Right renal cortex interstitium (tissue), 3 donors: ENCODE measurements around the gene AMACR. TPM values are rescaled to one million over a fixed set of nuclear protein-coding genes. Genes with fewer than 3 reads are reported as not detected.
"Not testable (repeated sequence)": the region's sequence is repeated elsewhere in the genome, so short reads cannot be mapped to it uniquely, and the experiment has no call there.

Source experiments
- DNase-seq, 3 donors: peaks; one replicate each; pipeline ENCODE4 v3.0.0-alpha.2; 2013; ENCODE audit warnings: low read depth in 3 of 3, low spot score in 2 of 3
- polyA plus RNA-seq, 3 donors: library from polyadenylated mRNA; unstranded; fragments of 120-200 nt; gene quantifications; one replicate each; pipeline ENCODE4 v1.2.1, GENCODE V29; 2013; ENCODE audit not compliant: insufficient read length in 3 of 3

The AMACR gene
- polyA plus RNA-seq, 3 donors = 74.2 to 98.0 (median 94.2) TPM

DNA sequence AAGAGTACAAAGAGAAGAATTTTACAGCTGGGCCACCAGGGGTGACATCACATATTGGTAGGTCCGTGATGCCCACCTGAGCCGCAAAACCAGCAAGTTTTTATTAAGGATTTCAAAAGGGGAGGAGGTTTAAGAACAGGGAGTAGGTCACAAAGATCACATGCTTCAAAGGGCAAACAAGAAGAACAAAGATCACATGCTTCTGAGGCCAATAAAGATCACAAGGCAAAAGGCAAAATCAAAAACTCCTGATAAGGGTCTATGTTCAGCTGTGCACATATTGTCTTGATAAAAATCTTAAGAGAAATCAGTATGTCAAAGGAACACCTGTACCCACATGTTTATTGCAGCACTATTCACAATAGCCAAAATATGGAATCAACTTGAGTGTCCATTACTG is 2.3 kb upstream of the AMACR start:
- DNase-seq = not testable (repeated sequence)

DNA sequence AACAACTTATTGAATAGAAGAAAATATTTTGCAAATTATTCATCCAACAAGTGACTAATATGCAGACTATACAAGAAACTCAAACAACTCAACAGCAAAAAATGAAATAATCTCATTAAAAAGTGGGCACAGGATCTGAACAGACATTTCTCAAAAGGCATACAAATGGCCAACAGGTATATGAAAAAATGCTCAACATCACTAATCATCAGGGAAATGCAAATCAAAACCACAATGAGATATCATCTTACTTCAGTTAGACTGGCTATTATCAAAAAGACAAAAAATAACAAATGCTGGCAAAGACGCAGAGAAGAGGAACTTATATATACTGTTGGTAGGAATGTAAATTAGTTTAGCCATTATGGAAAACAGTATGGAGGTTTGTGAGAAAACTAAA is 1.8 kb upstream of the AMACR start:
- DNase-seq = no peak

DNA sequence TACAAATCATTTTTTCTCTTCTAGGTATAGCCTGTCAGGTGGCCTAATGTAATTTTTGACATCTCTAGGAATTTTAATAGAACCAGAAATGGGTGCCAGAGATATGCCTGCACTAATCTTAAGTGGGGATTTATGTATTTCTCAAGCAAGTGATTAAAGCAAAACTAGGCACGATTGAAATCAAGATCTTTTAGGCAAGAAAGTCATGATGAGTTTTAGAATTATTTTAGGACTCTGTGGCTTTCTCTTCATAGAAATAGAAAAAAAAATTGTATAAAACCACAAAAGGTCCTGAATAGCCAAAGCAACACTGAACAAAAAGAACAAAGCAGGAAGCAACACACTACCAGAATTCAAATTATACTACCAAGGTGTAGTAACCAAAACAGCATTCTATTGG is 952 bp upstream of the AMACR start:
- DNase-seq = no peak

DNA sequence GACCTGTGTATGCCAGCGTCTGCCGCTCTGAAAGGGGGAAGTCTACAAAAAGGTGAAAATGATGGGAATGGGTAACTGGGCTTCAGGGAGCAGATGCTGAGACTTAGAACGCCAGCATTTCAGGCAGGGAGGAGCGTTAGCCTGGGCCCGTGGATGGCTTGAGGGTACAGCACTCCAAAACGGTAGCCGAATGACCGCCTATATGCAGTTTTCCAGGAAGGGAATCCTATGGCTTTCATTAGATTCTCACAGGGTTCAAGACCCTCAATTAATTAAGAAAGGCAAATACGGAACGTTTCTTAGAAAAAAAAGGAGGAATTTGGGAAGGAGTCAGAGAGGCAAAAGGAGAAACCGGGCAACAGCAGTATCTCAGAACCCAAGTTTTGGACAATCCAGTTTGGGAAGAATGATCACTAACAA is 639 bp downstream of the AMACR start:
- DNase-seq = no peak

DNA sequence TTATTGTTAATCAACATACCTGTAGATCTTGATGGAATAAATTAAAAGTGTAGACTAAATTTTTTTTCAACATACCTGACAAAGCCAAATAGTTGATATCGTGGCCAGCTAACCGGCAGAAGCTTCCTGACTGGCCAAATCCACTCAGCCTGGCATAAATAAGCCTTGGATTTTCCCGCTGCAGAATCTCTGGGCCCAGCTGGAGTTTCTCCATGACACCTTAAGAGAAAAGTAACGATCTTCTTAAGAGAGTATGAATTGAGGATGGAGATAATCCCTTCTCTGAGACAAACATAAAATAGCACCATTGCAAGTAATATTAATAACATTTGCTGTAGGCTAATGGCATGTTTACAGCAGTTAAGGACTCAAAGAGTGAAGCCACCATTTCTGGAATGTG is 2.2 kb downstream of the AMACR start:
- DNase-seq = no peak

DNA sequence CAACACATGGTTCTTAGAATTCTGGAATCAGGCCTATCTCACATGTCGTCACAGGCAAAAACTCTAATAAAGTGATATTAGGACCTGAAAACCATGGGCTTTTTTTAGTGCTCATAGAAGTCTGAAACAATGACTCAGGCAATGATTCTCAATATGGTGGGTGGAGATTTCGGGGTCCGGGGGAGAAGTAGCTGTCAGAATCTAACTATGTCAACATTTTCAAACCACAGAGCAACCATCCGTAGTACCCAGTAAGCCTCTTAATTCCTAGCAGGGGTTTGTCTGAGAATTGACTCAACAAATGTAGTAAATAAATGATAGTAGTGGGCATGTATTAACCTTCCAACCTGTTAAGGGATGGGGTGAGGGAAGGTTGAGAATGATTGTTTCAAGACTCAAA is 2.6 kb downstream of the AMACR start:
- no peak for DNase-seq

DNA sequence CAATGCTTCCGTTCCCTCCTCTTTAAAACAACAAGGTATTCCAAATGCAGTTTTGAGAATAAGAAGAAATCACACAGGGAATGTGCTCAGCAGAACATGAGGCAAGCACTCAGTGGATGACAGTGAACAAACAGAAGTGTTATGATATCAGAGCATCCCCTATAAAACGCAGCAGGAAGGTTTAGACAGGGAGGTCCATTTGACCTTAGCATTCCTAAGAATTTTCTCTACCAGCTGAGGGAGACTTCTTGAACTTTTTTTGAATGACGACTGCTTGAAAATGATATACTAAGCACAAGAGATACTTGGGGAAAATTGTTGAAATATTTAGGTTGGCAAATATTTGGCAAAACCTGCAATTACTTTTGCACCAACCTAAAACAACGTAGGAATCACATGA is 3.9 kb downstream of the AMACR start:
- DNase-seq = no peak

DNA sequence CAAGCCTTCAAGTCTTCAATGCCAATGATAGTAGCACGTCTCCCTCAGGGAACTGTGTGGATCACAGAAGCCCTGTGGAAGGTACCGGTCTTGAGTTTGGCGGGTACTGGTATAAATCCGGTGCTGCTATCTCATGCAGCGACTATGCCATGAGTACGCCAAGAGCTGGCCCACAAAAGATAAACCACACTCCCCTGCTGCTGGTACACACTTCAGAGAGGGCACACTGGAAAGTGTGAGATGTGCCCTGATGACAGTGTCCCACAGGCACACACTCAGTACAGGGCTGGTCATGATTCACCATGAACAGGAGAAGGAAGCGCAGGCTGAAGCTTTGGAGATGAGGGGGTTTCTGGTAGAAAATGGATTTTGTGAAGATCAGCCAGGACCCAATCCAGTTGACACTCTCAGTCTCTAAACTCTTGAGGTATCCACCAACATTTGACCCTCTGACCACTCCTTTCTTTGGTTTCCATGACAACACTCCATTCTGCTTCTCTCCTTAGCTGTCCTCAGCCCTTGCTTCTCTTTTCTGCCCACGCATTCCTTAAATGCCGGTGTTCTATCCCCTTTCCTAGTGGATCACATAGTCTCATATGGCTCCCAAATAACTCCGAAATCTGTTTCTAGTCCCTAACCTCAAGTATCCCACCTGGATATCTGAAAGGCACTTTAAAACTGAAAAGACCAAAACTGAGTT is 5.1 kb downstream of the AMACR start:
- no peak for DNase-seq

DNA sequence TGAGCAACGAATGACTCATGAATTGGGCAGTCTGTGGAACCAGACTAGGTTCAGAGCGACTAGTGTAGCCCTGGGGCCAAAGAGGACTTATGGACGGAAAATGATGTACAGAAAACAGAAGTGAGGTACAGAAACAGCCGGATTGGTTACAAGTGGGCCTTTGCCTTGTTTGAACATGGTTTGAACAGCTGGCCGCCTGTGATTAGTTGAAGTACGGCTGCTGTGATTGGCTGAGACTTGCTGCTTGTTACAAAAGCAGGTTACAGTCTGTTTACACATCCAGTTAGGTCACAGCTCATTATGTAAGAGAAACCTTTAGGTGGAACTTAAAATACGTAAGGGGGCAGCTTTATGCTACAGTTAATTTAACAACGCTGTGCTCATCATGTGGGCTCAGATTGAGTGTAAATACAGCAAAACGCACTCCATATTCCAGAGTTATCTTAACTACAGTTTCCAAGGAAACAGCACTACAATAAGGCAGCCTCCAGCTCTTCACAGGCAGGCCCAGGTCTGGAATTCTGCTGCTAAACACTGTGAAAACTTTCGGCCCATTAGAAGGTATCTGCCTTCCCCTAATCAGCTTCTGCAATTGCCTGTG is 6.5 kb downstream of the AMACR start:
- DNase-seq = peak in 1 of 3 donors; percentile 17

DNA sequence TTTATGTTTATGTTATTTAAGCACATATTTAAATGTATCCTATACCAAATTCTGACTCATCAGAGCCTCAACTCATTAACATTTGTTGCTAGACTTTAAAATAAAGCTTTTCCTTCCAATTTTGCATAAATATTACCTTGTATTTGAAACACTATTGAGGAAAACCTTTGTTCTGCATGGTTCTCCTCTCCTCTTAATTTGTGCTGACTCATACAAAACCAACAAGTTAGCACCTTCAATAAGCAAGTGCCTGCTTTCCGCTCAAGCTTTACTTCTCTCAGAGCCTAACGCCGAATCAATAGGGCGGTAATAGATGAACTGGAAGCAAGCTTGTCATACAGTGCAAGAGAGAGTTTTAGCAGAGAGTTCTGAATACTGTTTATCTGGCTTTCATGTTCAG is 7.9 kb downstream of the AMACR start:
- DNase-seq = no peak

DNA sequence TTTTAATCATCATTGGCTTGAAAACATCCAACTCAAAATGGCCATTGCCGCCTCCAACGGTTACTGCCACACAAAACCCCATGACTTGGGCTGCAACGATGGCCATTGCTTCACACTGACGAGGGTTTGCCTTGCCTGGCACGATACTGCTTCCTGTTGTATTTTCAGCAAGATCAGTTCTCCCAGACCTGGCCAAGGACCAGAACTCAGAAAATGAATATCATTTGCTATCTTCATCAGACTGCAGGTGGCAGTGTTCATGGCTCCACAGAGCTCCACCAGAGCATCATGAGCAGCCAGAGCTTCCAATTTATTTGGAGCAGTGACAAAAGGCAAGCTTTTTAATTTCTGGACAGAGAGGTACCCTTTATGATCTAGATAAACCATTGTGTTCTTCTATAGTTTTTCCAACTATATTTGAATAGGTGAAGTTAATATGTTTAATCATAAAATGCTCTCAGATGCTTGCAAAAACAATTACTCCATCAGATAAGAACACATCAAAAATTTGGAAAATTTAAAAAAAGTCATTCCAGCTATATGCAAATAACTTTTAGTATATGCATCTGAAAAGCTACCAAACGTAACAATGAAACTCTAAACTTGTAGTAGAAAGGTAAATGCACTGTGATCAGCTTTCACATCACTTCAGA is 10.4 kb downstream of the AMACR start:
- no peak for DNase-seq

DNA sequence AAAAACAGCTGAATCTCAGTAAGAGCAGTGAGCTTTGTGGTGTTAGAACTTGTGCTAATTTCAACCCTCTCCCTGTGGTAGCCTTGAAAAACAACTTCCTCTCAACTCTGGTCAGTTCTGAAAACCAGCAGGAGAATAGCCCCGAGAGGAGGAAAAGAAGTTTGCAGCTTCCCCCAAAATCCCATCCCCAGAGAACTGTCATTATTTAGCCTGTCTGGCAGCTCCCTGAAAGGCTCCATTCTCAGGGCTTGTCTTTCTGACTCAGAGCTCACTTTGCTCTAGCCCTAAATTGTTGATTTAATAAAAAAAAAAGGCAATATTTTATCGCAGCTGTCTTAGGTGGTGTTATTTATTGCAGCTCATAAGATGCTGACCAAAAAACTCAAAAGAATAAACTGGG is 12.0 kb downstream of the AMACR start:
- no peak for DNase-seq

DNA sequence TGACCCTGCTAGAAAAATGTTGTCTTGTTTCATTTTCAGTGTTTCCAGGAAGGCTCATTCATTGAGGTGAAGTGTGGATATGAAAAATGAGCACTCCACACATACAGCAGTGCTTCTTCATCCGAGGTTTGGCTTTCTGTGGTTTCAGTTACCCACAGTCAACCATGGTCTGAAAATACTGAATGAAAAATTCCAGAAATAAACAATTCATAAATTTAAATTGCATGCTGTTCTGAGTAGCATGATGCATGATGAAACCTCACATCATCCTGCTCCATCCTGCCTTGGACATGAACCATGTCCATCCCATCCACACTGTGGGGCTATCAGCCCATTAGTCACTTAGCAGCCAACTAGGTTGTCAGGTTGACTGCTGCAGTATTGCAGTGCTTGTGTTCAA is 13.0 kb downstream of the AMACR start:
- DNase-seq = no peak

DNA sequence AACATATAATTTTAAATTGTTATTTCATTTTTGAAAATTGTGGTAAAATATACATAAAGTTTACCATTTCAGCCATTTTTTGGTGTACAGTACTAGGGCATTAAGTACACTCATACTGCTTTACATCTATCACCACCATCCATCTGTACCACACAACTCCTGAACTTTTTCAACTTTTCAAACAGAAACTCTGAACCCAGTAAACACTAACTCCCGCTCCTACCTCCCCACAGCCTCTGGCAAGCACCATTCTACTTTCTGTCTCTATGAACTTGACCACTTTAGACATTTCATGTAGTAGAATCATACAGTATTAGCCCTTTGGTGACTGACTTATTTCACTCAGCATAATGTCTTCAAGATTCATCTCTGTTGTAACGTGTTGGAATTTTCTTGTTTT is 15.0 kb downstream of the AMACR start:
- DNase-seq = no peak

DNA sequence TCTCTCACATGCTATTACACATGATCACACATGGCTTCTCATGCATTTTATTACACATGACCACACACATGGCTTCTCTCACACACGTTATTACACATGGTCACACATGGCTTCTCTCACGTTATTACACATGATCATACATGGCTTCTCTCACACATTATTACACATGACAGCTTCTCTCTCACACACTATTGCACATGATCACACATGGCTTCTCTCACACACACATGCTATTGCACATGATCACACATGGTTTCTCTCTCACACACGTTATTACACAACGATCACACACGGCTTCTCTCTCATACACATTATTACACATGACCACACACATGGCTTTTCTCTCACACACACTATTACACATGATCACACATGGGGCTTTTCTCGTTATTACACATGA is 22.4 kb downstream of the AMACR start:
- no peak for DNase-seq

DNA sequence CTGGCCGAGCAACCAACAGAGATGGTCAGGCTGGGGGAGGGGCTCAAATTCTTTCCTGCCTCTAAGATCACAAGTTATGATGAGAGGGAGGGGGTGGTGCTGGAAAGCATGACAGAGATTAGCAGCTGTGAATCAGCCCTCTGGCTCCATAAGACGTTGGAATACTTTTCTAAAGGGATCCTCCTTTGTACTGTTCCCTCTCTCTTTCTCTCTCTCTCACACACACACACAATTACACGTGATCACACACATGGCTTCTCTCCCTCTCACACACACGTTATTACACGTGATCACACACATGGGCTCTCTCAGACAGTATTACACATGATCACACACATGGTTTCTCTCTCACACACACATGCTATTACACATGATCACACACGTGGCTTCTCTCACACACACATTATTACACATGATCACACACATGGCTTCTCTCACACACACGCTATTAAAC is 23.2 kb downstream of the AMACR start, which contains the start of gene SLC45A2:
Gene SLC45A2, minus strand, starts transcription at position 23 of the 454 bp plus-strand sequence. CDS start 110 bp downstream, outside the sequence.
- DNase-seq = no peak

DNA sequence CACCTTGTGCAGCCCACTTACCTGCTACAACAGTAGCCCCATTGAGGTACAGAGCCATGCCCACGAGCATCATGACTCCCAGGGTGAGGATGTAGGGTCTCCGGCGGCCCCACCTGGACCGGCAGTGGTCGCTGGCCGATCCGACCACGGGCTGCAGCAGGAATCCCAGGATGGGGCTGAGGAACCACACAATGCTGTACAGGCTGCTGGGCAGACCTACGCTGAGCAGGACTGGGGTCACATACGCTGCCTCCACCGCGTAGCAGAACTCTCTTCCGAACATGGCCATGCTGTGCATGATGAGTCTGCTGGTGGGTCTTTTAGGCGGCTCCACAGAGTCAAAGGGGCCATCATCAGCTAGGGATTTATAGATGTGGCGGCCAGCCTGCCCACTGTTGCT is 23.7 kb downstream of the AMACR start:
- DNase-seq = no peak

DNA sequence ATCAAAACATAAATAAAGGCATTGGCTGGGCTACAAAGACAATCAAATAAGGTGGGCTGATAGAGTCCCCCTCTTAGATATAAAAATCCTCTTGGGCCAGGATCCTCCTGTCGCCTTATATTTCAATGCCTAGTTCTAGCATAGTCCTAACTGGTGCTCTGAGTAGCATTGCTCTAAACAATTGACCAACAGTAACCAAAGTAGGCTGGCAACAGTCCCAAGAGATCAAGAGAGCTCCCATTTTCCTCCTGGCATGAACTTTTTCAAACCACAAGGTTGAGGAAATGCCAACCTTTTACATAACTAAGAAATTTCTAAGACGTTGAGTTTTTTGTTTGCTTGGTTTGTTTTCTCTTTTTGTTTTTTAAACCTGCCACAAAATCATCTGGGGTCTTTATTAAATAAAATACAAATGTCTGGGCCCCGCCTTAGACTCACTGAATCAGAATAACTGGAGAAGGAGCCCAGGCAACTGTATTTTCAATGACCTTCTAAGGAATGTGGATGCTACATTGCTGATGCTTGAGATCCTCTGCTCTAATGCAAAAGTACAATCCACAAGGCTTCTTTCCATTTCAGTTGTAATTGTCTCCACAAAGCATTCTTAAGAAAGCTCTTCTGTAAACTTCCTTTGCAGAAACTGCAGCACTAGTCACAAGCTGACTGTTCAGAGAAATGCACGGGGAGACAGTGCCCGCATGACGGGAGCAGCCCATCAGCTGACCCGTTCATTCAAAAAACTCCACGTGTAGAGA is 26.3 kb downstream of the AMACR start:
- no peak for DNase-seq

DNA sequence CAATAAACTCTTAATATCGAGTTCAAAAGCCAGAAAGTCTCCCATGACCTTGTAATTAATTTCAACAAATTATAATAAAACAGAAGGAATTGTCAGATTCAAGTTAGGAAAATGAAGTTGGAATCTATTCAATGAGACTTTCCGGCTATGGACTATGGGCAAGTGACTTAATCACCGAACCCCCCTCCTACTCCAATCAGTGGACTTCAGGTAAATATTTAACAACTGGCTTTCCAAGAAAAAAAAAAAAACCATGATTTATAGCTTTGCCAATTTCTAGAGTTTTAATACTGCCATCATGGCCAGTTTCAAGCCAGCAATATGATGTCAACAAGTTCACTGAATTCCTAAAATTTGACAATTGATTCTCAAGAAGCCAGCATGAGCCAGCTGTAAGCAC is 27.8 kb downstream of the AMACR start:
- no peak for DNase-seq

DNA sequence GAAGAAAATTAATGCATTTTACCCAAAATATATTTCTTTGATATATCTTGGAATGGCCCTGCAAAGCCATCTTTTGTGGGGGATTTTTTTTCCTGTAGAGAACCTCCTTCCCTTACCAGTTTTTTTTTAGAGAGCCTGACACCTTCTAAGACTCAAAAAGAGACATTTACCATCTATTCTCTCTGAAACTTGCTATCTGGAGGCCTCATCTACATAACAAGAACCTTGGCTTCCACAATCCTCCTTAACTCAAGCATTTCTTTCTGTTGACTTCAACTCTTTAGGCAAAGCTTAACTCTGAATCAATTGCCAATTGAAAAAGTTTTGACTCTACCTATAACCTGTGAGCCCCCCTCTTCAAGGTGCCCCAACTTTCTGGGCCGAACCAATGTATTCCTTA is 29.5 kb downstream of the AMACR start:
- DNase-seq = no peak

DNA sequence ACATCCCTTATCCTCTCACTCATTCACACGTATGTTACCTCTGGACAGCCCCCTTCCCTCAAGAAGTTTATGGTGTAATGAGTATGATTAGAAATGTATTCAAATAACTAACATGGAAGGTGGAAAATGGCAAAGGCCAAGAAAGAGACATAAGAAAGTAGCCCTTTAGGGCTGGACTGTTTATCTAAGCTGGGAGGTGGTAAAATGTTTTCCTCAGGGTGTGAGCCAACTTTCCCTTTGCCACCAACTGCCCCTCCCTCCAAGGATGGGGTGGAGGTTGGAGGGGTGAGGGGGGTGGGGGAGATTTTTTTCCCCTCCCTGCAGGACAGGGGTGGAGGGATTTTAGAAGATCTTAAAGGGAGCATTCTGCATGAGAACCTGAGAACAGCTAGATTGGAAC is 31.5 kb downstream of the AMACR start:
- no peak for DNase-seq
